HuH-7 (cell line): ENCODE measurements around the gene LUZP2.

Experiments used
- DNase-seq: peaks from one replicate; pipeline ENCODE4 v3.0.0; 2011; ENCODE audit warnings: low spot score

The LUZP2 gene

GRCh38 chr11:24716403-24716802, 219.6 kb downstream of the LUZP2 start:
- DNase-seq: no peak

DNA sequence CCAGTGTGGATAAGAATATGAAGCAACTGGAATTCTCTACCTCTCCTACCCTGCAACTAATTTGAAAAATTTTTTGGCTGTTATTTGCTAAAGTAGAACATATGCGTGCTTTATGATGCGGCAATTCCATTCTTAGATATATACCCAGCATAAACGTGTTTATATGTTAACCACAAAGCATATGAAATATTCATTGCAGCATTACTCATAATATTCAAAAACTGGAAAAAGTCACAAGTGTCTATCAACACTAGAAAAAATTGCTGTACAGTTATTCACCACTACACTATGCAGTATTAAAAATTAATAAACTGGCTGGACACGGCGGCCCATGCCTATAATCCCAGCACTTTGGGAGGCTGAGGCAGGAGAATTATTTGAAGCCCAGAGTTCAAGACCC, 226.4 kb downstream of the LUZP2 start:
- DNase-seq: no peak

DNA sequence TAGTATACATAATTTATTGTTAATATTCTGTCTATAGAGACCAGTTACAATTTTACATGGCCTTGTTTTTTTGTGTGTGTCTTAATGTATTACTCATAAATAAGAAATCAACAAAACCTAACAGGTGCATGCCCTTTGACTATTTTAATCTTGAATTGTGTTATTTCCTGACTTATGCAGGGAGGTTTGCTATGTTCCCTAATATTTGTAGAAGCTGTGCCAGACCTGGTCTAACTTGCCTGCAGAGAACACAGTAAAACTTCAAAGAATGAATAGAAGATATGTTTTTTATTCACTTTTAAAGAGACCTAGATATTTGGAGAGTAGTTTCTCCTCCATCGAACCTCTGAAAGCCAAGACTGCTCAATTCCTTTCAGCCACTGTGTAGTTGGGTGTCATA, 234.7 kb downstream of the LUZP2 start:
- no peak for DNase-seq

DNA sequence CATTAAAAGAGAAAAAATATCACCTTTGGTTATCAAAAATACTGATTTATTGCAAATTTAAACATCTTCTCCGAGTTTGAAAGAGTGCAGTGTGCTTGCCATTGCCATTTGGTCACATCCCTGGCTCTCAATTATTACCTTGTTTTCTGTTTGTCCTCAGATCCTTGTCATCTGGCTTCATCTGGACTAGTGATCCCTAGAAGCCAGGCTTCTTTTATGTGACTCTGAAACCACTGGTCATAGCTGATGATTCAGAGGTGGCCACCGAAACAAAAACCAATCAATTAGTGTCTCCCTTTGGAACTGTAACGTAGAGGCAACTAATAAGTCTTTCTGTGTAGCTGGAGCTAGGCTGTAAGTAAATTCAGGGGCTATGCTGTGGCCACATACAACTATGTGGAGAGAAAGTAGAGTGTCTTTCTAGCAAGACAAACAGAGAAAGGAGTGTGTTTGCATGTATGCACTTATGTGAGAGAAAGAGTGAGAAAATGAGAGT, 237.9 kb downstream of the LUZP2 start:
- no peak for DNase-seq

DNA sequence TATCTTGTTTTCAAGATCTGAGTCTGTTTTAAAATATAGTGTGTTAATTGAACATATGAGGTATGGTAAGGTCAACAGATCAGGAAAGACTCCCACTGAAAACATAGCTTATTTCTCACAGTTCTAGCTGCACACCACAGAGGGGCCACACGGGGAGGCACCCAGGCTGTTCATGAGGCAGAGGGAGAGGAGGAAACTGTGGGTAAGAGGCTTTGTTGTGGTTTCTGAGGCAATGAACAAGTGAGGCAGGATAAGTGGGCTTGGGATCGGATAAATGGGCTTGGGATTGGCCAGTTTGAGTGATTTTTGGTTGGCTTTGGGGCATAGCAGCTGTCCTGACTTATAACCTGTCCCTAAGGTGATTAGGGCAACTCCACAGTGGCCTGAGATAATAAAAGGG, 242.1 kb downstream of the LUZP2 start:
- DNase-seq: no peak

- DNase-seq: no peak
These were observed 242.8 kb downstream of the LUZP2 start for GRCh38 chr11:24739637-24740036.

DNA sequence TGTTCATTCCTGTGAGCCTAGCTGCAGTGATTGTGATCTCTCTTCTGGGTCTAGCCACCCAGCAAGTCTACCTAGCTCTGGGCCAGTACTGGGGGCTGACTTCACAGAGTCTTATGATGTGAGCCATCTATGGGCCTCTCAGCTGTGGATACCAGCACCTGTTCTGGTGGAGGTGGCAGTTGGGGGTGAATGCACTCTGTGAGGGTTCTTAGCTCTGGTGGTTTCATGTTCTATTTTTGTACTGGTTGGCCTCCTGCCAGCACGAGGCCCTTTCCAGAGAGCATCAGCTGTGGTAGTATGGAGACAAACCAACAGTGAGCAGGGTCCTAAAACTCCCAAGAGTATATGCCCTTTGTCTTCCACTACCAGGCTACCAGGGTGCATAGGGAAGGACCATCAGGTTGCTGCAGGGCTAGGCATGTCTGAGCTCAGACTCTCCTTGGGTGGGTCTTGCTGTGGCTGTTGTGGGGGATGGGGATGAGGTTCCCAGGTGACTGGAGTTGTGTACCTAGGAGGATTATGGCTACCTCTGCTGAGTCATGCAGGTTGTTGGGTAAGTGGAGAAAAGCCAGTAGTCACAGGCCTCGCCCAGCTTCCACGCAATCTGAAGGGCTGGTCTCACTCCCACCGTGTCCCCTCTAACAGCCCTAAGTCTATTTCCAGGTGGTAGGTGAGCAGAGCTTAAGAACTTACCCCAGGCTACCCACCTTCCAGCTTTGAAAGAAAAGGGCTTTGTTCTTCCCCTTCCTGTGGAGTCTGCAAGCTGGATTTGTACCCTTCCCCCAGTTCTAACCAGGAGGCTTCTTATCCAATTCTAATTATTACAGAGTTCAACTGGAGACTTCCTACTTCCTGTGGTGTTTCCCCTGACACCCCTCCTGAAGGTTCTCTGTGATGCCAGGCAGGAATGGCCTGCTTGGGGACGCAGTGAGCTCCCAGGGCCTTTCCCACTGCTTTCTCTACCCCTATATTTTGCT, 250.7 kb downstream of the LUZP2 start:
- no peak for DNase-seq

DNA sequence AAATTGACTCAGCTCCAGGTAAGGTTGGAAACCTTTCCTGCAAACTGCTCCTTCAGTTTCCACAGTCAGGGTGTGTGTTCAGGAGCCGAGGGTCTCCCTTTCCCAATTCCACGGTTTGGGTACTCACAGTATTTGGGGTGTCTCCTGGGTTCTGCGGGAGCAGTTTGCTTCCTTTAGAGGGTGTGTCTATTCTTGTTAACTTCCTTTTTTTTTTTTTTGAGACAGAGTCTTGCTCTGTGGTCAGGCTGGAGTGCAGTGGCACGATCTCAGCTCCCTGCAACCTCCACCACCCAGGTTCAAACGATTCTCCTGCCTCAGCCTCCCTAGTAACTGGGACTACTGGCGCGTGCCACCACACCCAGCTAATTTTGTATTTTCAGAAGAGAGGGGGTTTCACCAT, 251.4 kb downstream of the LUZP2 start:
- DNase-seq: no peak

DNA sequence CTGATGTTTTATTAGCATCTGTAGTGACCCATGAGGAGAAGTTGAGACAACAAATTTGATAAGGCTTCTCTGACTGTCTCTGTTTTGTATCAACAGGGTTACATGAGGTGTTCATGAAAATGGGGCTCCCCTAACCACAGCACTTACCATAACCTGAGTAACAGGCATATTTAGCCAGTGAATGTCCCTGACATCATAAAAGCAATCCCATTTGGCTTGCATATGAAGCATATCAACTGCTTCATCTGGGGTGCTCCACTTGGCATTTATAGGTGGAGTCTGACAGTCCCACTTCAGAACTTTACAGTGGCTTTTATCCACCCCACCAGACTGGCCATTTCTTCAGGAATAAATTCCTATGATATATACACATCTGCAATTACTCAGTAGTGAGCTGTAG, 257.6 kb downstream of the LUZP2 start:
- DNase-seq: no peak

GRCh38 chr11:24755260-24755839, 258.5 kb downstream of the LUZP2 start:
- no peak for DNase-seq

DNA sequence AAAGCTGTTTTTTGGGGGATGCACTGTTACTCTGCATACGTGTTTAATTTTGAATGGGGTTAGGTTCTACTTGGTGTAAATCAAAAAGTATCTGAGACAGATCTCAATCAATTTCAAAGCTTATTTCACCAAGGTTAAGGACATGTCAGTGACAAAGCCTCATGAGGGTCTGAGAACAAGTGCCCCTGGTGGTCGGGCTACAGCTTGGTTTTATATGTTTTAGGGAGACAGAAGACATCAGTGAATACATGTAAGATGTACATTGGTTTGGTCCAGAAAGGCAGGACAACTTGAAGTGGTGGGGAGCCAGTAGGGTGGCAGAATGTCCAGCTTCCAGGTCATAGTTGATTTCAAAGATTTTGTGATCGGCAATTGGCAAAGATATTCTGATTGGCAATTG, 262.9 kb downstream of the LUZP2 start:
- DNase-seq: no peak

DNA sequence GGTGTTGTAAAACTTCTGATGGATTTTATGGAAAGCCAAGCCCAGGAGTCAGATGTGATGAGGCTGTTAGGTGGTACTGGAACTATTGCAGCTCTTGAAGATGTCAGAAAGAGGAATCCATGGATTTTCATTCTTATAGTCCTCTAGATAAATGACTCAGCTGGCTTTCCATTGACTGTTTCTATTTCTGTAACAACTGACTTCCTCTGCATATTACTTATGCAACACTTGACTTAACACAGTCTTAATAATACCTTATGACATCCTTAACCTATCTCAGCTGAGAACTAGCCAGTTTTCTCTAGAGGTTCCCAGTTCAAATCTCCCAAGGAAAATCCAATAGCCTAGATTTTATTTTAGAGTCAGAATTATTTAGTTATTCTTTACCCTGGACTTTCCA, 263.8 kb downstream of the LUZP2 start:
- no peak for DNase-seq

GRCh38 chr11:24762076-24762475, 265.2 kb downstream of the LUZP2 start:
- no peak for DNase-seq

DNA sequence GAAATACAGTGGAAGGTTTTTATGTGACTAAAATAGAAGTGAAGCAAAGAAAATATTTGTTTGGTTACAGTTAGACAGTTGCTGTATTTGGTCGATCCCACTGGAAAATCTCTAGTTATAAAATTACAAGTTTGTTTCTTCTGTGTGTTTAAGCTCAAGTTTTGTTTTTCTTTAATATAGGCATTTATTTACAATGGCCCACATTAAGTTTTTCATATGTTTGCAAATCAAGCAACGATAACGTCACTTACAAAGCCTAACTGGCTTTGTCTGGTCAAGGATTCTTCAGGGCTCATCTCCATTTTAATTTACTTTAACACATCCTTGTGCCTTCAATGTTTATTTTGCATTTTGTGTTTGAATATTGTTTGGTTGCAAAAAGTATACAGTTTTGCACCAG, 270.6 kb downstream of the LUZP2 start:
- DNase-seq: no peak

GRCh38 chr11:24773322-24773721, 276.5 kb downstream of the LUZP2 start:
- DNase-seq: no peak

- peak; percentile 0 for DNase-seq
These were observed 282.9 kb downstream of the LUZP2 start for GRCh38 chr11:24779791-24780190.

GRCh38 chr11:24781288-24781687, 284.4 kb downstream of the LUZP2 start:
- DNase-seq: no peak

- DNase-seq: no peak
These were observed 296.6 kb downstream of the LUZP2 start for GRCh38 chr11:24793479-24793878.

DNA sequence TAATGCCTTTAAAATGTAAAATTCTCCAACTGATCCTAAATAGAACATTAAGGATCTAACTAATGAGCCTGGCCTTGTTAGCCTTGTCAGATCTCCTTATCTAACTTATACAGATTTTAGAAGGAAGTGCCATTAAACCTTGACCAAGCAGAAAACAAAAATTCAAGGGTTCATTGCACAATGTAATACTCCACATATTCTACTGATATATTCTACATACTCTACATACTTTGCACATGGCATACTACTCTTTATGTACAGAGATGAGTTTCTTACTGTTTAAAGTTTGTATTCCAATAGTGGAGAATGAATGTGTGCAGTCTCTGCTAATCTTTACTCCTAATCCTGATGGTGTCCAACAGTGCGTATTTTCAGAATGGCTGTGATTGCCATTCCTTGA, 297.2 kb downstream of the LUZP2 start:
- no peak for DNase-seq

GRCh38 chr11:24805671-24806070, 308.8 kb downstream of the LUZP2 start:
- no peak for DNase-seq

DNA sequence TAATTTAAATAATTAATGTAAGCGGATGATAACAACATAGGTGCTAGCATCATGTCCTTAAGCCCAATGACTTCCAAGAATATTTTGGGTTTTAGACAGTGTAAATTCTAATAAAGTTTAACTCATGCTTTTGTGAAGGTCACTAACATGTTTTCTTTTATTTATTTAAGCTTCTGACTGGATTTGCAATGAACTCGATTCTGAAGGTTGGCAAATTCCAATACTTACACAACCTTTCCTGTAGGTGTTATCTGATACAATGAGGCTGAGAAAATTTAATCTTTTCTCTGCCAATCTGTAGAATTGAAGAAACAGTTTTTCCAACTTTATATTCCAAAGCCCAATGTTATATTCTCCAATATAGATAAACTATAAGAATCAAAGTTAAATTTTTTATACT, 311.3 kb downstream of the LUZP2 start:
- no peak for DNase-seq

DNA sequence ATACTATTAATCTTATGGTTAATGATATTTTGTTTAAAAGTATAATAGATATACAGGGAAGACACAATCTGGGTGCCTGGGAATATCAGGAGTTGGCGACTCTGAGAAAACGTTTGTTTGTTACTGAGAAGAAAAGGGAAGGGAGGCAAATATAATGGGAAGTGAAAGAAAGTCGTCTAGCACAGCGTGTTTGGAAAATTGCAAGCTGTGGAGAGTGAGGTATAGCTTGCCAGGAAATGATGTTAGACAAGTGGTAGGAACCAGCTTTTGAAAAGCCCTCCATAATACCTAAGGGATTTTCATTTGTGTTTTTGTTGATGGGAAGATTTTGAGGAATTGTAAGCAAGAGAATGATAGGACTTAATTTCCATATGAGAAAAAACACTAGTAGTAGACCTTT, 322.2 kb downstream of the LUZP2 start:
- no peak for DNase-seq

DNA sequence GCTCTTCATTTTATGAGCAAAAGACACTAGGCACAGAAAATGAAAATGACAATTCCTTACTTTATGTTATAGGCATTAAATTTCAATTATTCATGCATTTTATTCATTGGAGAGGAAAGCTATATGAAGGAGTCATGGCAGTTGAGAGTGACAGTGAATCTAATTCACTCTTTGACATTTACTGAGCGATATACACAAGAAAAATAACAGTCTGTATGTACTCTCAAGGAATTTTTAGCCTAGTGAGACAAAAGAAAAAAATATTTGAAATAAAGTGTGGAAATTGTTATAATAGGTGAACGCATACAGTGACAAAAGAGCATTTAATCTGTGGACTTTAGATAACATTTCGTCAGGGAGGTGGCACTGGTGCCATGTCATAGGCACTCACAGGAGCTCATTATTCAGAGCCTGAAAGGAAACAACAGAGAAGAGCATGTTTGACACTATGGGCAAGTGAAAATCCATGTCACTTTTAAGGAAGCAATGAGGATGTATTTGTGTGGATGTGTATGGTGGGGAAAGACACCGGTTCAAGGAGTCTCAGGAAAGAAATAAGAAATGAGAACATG, 323.1 kb downstream of the LUZP2 start:
- no peak for DNase-seq
